PC-9 (cell line): ENCODE results near the gene SLC22A12. TPM values are rescaled to one million over a fixed set of nuclear protein-coding genes. Genes with fewer than 3 reads are reported as not detected.

Experiments used
- BruUV-seq: library from RNA; stranded (reverse); fragments of 400-500 nt; replicated peaks from 2 replicates; lab custom pipeline; 2021; lab: Mats Ljungman, UMichigan
- CTCF ChIA-PET: fragments of 300-600 bp; sonication (Branson Sonifier 250); formaldehyde crosslinking; loops from one replicate; lab custom pipeline; 2022; ENCODE audit warnings: antibody characterized with exemption; lab: Charles Lee
- POLR2A ChIA-PET: fragments of 300-600 bp; sonication (Branson Sonifier 250); formaldehyde crosslinking; loops from one replicate; lab custom pipeline; 2022; ENCODE audit warnings: antibody characterized with exemption; ENCODE audit not compliant: unreplicated experiment; lab: Charles Lee
- DNase-seq, 2 experiments: peaks; one replicate each; pipeline versions ENCODE4 v3.0.0 to v3.0.0-alpha.2; 2015 to 2022; ENCODE audit warnings: mixed read lengths in 1 of 2
- H2AFZ ChIP-seq: fragments of 200-600 bp; sonication (generic); 2 replicates; pipeline ENCODE4 v1.8.1; 2017; ENCODE audit warnings: antibody characterized with exemption
- H3F3A ChIP-seq: fragments of 200-600 bp; sonication (generic); 2 replicates; pipeline ENCODE4 v1.8.1; 2017; ENCODE audit warnings: antibody characterized with exemption, mild to moderate bottlenecking, low read depth; ENCODE audit not compliant: insufficient read depth
- H3K27ac ChIP-seq: fragments of 200-600 bp; sonication (generic); 2 replicates; pipeline ENCODE4 v1.6.1; 2016; ENCODE audit warnings: mixed run types
- H3K27me3 ChIP-seq: fragments of 200-600 bp; sonication (generic); 2 replicates; pipeline ENCODE4 v1.6.1; 2016; ENCODE audit warnings: low read depth, mixed run types; ENCODE audit not compliant: insufficient read depth
- H3K36me3 ChIP-seq: fragments of 200-600 bp; sonication (generic); 2 replicates; pipeline ENCODE4 v1.6.1; 2016; ENCODE audit warnings: low read depth, mixed run types
- H3K4me1 ChIP-seq: fragments of 200-600 bp; sonication (generic); replicated peaks from 2 replicates; pipeline ENCODE4 v1.6.1; 2016; ENCODE audit warnings: mixed run types; ENCODE audit not compliant: insufficient read depth
- H3K4me2 ChIP-seq: fragments of 200-600 bp; sonication (generic); 2 replicates; pipeline ENCODE4 v1.6.1; 2017; ENCODE audit warnings: mixed run types
- H3K4me3 ChIP-seq: fragments of 200-600 bp; sonication (generic); 2 replicates; pipeline ENCODE4 v1.6.1; 2016; ENCODE audit warnings: mixed run types
- H3K79me2 ChIP-seq: fragments of 200-600 bp; sonication (generic); 2 replicates; pipeline ENCODE4 v1.6.1; 2017; ENCODE audit warnings: low read depth, mixed run types
- H3K9me2 ChIP-seq: fragments of 200-600 bp; sonication (generic); 2 replicates; pipeline ENCODE4 v1.8.1; 2017; ENCODE audit warnings: mild to moderate bottlenecking; ENCODE audit not compliant: insufficient read depth
- H3K9me3 ChIP-seq: fragments of 200-600 bp; sonication (generic); 2 replicates; pipeline ENCODE4 v1.8.1; 2016; ENCODE audit warnings: low read depth; ENCODE audit not compliant: insufficient read depth
- H4K20me1 ChIP-seq: fragments of 200-600 bp; sonication (generic); 2 replicates; pipeline ENCODE4 v1.8.1; 2017; ENCODE audit not compliant: insufficient read depth
- EZH2 ChIP-seq: fragments of 200-600 bp; sonication (generic); IDR thresholded peaks from 2 replicates; pipeline ENCODE4 v1.8.0; 2017; ENCODE audit warnings: antibody characterized with exemption, low read depth
- intact Hi-C: fragments of 100-400 bp; cut with micrococcal nuclease; formaldehyde crosslinking; loops from one replicate; pipeline ENCODE4 v1.10.0; 2022; ENCODE audit not compliant: unreplicated experiment
- total RNA-seq: library from RNA; stranded (reverse); gene quantifications from 2 replicates; pipeline ENCODE4 v1.2.3, GENCODE V29; 2021
- TF ChIP-seq, protein P1 (sequence below): fragments of 200-600 bp; sonication (generic); conservative IDR thresholded peaks from 2 replicates; pipeline ENCODE4 v1.6.1; 2017; ENCODE audit warnings: mixed run types, antibody characterized with exemption, mild to moderate bottlenecking, moderate library complexity

Gene SLC22A12
- total RNA-seq, 1 experiment from 2014 or later: not detected

DNA sequence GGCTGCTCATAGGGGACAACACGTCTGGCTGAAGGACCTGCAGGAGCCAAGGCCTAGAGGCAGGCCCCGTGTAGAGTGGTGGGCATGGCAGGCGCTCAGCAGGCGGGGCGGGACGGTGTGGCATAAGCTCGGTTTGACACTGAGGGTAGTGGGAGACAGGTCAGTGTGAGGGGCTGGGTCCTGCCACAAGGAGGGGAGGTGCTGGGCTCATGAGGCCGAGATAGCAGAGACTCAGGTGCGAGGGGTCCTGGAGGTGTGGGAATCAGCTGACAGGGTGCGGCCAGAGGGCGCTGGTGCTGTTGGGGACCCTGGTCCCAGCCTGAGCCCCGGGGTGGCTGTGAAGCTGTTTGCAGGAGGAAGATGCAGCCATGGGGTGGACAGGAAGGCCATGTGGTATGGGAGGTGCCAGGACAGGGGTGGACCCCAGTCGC, 6.7 kb downstream of the SLC22A12 start:
- no peaks in the 10 kb centered on the region for H3K9me3 ChIP-seq
- H3K79me2 ChIP-seq: no peaks in the 10 kb centered on the region
- H3K4me2 ChIP-seq: no peak overlapping the region
- TF ChIP-seq EZH2: no peak
- TF ChIP-seq, protein P1, sequence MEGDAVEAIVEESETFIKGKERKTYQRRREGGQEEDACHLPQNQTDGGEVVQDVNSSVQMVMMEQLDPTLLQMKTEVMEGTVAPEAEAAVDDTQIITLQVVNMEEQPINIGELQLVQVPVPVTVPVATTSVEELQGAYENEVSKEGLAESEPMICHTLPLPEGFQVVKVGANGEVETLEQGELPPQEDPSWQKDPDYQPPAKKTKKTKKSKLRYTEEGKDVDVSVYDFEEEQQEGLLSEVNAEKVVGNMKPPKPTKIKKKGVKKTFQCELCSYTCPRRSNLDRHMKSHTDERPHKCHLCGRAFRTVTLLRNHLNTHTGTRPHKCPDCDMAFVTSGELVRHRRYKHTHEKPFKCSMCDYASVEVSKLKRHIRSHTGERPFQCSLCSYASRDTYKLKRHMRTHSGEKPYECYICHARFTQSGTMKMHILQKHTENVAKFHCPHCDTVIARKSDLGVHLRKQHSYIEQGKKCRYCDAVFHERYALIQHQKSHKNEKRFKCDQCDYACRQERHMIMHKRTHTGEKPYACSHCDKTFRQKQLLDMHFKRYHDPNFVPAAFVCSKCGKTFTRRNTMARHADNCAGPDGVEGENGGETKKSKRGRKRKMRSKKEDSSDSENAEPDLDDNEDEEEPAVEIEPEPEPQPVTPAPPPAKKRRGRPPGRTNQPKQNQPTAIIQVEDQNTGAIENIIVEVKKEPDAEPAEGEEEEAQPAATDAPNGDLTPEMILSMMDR: no peak
- CTCF ChIA-PET: no interaction called here
- H3K9me2 ChIP-seq: no peaks in the 10 kb centered on the region
- no TSS peak for BruUV-seq
- H3F3A ChIP-seq: no peaks in the 10 kb centered on the region
- intact Hi-C loops: no loop called here
- H3K4me3 ChIP-seq: no peak overlapping the region
- peaks cover 66% of the 10 kb centered on the region for H3K27me3 ChIP-seq
- H3K36me3 ChIP-seq: no peaks in the 10 kb centered on the region
- POLR2A ChIA-PET: no interaction called here
- no peaks in the 10 kb centered on the region for H4K20me1 ChIP-seq
- no peak for DNase-seq
- no peak overlapping the region for H2AFZ ChIP-seq
- H3K27ac ChIP-seq: no peak overlapping the region
- H3K4me1 ChIP-seq: no peaks in the 10 kb centered on the region

DNA sequence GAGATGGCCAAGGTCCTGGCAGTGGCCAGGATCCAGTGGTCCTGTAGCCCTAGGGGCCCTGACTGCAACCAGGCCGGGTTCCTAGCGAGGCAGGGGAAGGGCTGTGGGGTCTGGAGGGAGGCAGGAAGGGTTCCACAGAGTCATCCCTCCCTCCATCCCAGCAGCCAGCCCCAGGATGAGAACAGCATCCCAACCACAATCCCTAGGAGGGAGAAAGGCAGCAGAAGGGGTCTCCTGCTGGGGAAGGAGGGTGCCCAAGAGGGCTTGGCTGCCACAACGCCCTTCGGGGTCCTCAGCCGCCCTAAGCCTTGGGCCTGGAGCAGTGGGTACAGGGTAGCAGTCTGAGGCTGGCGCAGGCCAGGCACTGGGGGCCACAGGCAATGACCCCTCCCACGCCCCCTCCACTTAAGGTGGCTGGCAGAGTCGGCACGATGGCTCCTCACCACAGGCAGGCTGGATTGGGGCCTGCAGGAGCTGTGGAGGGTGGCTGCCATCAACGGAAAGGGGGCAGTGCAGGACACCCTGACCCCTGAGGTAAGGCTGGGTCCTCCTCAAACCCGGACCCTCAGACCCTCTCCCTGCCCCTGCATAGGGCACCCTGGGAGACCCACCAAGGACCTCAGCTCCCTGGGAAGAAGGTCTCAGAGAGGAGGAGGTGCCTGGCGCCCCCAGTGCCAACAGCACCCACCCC, 7.2 kb downstream of the SLC22A12 start:
- CTCF ChIA-PET: no interaction called here
- no TSS peak for BruUV-seq
- Histone ChIP-seq H3K79me2 (no peaks in the 10 kb centered on the region), H3K4me1 (no peaks in the 10 kb centered on the region), H3K9me2 (no peaks in the 10 kb centered on the region), H2AFZ (no peak overlapping the region), H3K36me3 (no peaks in the 10 kb centered on the region), H4K20me1 (no peaks in the 10 kb centered on the region), H3K27me3 (peaks cover 62% of the 10 kb centered on the region), H3K9me3 (no peaks in the 10 kb centered on the region), H3K27ac (no peak overlapping the region), H3K4me3 (no peak overlapping the region), H3F3A (no peaks in the 10 kb centered on the region), H3K4me2 (no peak overlapping the region)
- TF ChIP-seq, protein P1: no peak
- no peak for TF ChIP-seq EZH2
- DNase-seq: no peak
- intact Hi-C loops: no loop called here
- POLR2A ChIA-PET: no interaction called here

DNA sequence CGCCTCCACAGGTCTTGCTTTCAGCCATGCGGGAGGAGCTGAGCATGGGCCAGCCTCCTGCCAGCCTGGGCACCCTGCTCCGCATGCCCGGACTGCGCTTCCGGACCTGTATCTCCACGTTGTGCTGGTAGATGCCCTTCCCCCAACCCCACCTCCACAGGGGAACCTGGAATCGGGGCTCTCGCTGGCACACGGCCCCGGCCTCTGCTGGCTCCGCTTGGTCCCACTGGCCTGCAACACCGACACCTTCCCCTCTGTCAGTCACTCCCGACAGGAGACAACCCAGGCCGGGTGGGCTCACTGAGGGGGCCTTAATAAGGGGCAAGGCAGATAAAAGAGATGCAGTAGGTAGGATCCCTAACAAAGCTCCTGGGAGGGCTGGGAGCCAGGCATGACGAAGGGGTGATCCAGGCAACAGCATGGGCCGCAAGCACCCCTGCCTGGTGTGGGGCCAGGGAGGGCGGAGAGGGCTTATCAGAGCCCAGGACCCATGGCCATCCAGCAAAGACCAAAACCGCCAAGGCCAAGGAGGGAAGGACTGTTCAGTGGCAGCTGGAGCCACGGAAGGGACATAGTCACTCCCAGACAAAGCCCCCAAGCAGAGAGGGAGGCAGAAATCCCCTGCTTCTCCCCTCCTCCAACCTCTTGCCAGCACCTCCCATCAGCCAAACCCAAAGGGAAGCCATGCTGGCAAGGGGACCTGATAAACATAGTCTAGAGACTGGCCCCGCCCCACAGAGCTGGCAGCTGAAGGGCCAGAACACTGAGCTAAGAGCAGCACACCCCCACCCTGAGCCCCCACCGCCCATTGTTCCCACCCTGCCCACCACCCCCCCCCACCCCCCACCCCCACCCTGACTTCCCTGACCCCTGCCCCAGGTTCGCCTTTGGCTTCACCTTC, 8.0 kb downstream of the SLC22A12 start:
- BruUV-seq: no TSS peak
- CTCF ChIA-PET: no interaction called here
- TF ChIP-seq, protein P1: no peak
- no peak for TF ChIP-seq EZH2

More for the DNA sequence above, 8.0 kb downstream of the SLC22A12 start:
- DNase-seq: no peak
- no peak overlapping the region for H3K27ac ChIP-seq
- no peak overlapping the region for H3K4me3 ChIP-seq
- no peak overlapping the region for H2AFZ ChIP-seq
- intact Hi-C loops: no loop called here
- no peaks in the 10 kb centered on the region for H3K79me2 ChIP-seq
- H3K36me3 ChIP-seq: no peaks in the 10 kb centered on the region
- POLR2A ChIA-PET: no interaction called here
- no peaks in the 10 kb centered on the region for H4K20me1 ChIP-seq
- H3K27me3 ChIP-seq: peaks cover 61% of the 10 kb centered on the region
- H3K9me2 ChIP-seq: no peaks in the 10 kb centered on the region
- no peaks in the 10 kb centered on the region for H3K4me1 ChIP-seq
- H3K9me3 ChIP-seq: no peaks in the 10 kb centered on the region
- H3K4me2 ChIP-seq: no peak overlapping the region
- H3F3A ChIP-seq: no peaks in the 10 kb centered on the region
